ENCODE results near the gene CEP41.

Gene CEP41

GRCh38 chr7:130346177-130346905 is 94.5 kb downstream of the CEP41 start:
- no peak for DNase-seq

- DNase-seq = no peak
Measured at GRCh38 chr7:130345725-130346124, 95.1 kb downstream of the CEP41 start.

- no peak for DNase-seq
Measured at GRCh38 chr7:130345136-130345535, 95.7 kb downstream of the CEP41 start.

GRCh38 chr7:130344271-130344866 is 96.4 kb downstream of the CEP41 start, which contains the start of gene CPA5:
Gene CPA5 (plus strand): TSS chr7:130344816. CDS start chr7:130346486, 1,670 bp downstream.
- DNase-seq = no peak
